Neutrophil (primary cell): Measurements from ENCODE around the gene MAP10.

Experiments used
- H3K27ac ChIP-seq: fragments of 200-600 bp; sonication (generic); 2 replicates; pipeline ENCODE4 v1.5.1; 2016; ENCODE audit warnings: mild to moderate bottlenecking, moderate library complexity
- H3K27me3 ChIP-seq: fragments of 200-600 bp; sonication (generic); 2 replicates; pipeline ENCODE4 v1.6.0; 2016; ENCODE audit warnings: mild to moderate bottlenecking
- H3K36me3 ChIP-seq: fragments of 200-600 bp; sonication (generic); 2 replicates; pipeline ENCODE4 v1.5.1; 2017
- H3K4me1 ChIP-seq, 2 experiments: fragments of 200-600 bp in 1 of 2; sonication (generic) in 1 of 2; 1 replicate in 1 of 2; 2 replicates in 1 of 2; pipeline versions ENCODE4 v1.5.1 to v1.6.1; 2013 to 2016; ENCODE audit warnings: low read depth in 1 of 2, low read length in 1 of 2, mild to moderate bottlenecking in 1 of 2, moderate library complexity in 1 of 2; ENCODE audit not compliant: control insufficient read depth in 1 of 2, insufficient read depth in 1 of 2
- H3K4me3 ChIP-seq, 2 experiments: fragments of 200-600 bp in 1 of 2; sonication (generic) in 1 of 2; 1 replicate in 1 of 2; 2 replicates in 1 of 2; pipeline ENCODE4 v1.5.1; 2013 to 2016; ENCODE audit warnings: low read depth in 1 of 2, low read length in 1 of 2, mild to moderate bottlenecking in 1 of 2, moderate library complexity in 1 of 2
- H3K9me3 ChIP-seq: fragments of 200-600 bp; sonication (generic); 2 replicates; pipeline ENCODE4 v1.5.1; 2016
- TF ChIP-seq, protein P1 (sequence below): fragments of 200-600 bp; sonication (generic); IDR thresholded peaks from 2 replicates; pipeline ENCODE4 v1.5.1; 2016; ENCODE audit warnings: antibody characterized with exemption

MAP10 gene

DNA sequence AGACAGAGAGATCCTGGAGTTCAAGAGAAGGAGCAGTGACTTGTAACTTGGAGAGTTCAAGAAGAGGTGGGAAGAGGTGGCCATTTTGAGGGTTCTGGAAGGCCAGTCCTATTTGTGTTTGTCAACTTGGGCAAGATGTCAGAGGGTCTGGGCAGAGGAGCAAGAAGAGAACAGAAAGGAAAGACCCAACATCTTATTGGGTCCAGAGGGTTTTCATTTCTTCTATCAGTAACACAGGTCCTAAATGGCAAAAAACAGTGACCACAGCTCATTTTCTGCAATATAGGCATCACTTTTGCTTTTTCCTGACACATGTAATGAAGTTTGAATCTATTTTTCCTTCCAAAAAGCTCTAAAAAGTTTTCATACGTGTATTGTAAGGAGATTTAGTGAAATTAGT lies 38.3 kb upstream of the MAP10 start:
- no peak overlapping the region for H3K4me3 ChIP-seq
- no peaks in the 10 kb centered on the region for H3K36me3 ChIP-seq
- H3K27ac ChIP-seq: no peak overlapping the region
- TF ChIP-seq, protein P1, sequence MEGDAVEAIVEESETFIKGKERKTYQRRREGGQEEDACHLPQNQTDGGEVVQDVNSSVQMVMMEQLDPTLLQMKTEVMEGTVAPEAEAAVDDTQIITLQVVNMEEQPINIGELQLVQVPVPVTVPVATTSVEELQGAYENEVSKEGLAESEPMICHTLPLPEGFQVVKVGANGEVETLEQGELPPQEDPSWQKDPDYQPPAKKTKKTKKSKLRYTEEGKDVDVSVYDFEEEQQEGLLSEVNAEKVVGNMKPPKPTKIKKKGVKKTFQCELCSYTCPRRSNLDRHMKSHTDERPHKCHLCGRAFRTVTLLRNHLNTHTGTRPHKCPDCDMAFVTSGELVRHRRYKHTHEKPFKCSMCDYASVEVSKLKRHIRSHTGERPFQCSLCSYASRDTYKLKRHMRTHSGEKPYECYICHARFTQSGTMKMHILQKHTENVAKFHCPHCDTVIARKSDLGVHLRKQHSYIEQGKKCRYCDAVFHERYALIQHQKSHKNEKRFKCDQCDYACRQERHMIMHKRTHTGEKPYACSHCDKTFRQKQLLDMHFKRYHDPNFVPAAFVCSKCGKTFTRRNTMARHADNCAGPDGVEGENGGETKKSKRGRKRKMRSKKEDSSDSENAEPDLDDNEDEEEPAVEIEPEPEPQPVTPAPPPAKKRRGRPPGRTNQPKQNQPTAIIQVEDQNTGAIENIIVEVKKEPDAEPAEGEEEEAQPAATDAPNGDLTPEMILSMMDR: no peak
- H3K9me3 ChIP-seq: no peaks in the 10 kb centered on the region
- H3K27me3 ChIP-seq: no peaks in the 10 kb centered on the region
- peaks cover 19 to 21% of the 10 kb centered on the region in 2 experiments for H3K4me1 ChIP-seq

DNA sequence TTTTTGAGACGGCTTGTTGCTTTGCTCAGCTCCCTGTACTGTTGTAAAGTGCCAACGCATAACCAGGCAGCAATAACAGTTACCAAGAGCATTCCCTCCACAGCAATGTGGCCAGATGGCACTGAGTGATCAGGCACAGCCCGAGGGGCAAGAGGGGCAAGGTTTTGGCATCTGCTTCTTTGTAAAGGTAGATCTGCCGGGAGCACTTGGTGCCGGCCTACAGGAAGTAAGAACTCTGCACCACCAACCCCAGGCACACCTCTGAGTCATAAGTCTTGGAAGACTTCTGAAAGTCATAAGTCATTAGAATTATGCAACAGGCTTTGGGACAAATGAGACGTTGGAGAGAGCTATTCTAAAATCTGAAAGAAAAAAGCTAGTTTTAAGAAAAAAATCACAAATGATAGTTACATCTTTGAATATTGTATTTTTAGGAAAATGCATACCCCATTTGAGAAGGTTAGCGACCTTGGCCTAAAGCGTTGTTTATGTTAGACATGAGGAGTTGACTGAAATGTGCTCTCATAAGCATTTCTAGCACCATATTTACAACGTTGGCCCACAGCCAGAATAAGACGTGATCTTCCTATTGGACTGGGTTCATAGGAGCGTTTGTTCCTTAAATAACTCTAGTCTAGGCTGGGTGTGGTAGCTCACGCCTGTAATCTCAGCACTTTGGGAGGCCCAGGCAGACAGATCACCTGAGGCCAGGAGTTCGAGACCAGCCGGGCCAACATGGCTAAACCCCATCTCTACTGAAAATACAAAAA lies 37.7 kb upstream of the MAP10 start:
- Histone ChIP-seq H3K4me1 (peaks cover 19 to 21% of the 10 kb centered on the region in 2 experiments), H3K9me3 (no peaks in the 10 kb centered on the region), H3K36me3 (no peaks in the 10 kb centered on the region), H3K4me3 (no peak overlapping the region), H3K27ac (no peak overlapping the region), H3K27me3 (no peaks in the 10 kb centered on the region)
- TF ChIP-seq, protein P1: no peak

DNA sequence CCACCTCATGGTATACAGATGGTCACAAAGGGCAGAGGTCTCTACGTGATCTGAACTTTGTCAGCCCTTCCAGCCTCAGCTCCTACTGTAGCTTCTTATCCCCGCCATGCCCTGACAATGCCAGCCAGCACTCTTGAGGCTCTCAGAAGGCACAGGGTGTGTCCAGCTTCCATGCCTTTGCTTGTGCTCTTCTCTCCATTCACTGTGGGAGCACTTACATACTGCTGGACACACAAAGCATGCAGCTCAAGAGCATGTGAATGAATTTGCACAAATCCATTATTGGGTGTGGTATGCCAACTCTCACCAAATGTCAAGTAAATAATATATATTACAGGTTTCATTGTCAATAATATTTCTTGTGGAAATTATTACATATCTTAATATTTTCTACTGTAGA lies 36.4 kb upstream of the MAP10 start:
- H3K27me3 ChIP-seq: no peaks in the 10 kb centered on the region
- H3K4me3 ChIP-seq: no peak overlapping the region
- H3K36me3 ChIP-seq: no peaks in the 10 kb centered on the region
- no peaks in the 10 kb centered on the region for H3K9me3 ChIP-seq
- H3K4me1 ChIP-seq: peaks cover 19 to 21% of the 10 kb centered on the region in 2 experiments
- TF ChIP-seq, protein P1: no peak
- H3K27ac ChIP-seq: no peak overlapping the region

DNA sequence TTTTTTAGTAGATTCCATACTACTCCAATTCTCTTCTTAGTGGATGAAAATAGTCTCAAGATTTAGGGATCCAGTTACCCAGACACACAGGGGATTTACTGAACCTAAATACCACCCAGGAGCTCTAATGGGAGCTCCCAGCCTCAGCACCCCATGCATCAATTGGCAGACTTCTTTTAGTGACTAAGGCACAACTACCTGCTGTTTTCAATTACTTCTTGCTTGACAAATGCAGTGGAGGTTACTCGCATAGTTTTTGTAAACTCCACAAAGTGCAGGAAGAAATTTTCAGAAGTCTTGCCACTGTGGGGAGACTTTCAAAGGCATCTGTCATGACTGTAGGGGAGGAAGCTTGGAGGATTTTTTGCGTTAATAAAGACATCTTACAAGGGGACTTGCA lies 35.5 kb upstream of the MAP10 start:
- TF ChIP-seq, protein P1: no peak
- H3K9me3 ChIP-seq: no peaks in the 10 kb centered on the region
- H3K27me3 ChIP-seq: no peaks in the 10 kb centered on the region
- no peak overlapping the region for H3K4me3 ChIP-seq
- no peaks in the 10 kb centered on the region for H3K36me3 ChIP-seq
- H3K4me1 ChIP-seq: peaks cover 19 to 21% of the 10 kb centered on the region in 2 experiments
- no peak overlapping the region for H3K27ac ChIP-seq

DNA sequence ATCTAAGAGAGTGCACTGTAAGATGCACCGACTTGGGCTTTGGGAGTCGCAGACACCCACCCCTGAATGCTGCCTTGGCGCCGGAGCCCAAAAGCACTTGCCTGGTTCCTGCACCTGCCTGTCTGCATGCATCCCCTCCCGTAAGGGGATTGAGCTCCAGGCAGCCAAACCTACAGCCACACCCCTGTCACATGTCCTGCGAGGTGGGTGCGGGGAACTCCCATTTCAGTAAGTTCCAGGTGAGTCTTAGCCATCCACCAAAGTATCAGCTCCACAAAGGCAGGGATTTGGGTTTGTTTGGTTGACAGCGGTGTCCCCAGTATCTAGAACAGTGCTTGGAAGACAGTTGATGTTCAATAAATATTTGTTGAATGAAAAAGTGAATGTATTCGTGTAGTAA lies 31.5 kb upstream of the MAP10 start:
- H3K4me1 ChIP-seq: no peaks in the 10 kb centered on the region
- no peaks in the 10 kb centered on the region for H3K36me3 ChIP-seq
- H3K27me3 ChIP-seq: no peaks in the 10 kb centered on the region
- H3K27ac ChIP-seq: no peak overlapping the region
- H3K4me3 ChIP-seq: no peak overlapping the region
- TF ChIP-seq, protein P1: no peak
- H3K9me3 ChIP-seq: no peaks in the 10 kb centered on the region
